ENCODE data around the gene ATP6V0B. TPM values are rescaled to one million over a fixed set of nuclear protein-coding genes. Genes with fewer than 3 reads are reported as not detected.

The ATP6V0B gene
- total and polyA plus RNA-seq, 2 of the 13 experiments (the other 11 are each of a cell fraction or from before 2014, with no cell fraction given): 157 to 161 TPM

- TF ChIP-seq JUN (CRISPR knock-in tag; IDR thresholded peaks at IDR 0.05) (0 out of 2 replicates have a peak, but pooled peaks have one; percentile 42), BHLHE40 (IDR thresholded peaks at IDR 0.05; ENCODE audit: low read length) (peak; percentile 71), TGIF2 (CRISPR knock-in tag; IDR thresholded peaks at IDR 0.05) (peak; percentile 26), FOXA1 (IDR thresholded peaks at IDR 0.05) (no peak), FOXA1 (CRISPR knock-in tag; IDR thresholded peaks at IDR 0.05) (0 out of 2 replicates have a peak, but pooled peaks have one; percentile 3), TARDBP (CRISPR knock-in tag; IDR thresholded peaks at IDR 0.05) (peak; percentile 17; the same call in 1 of the 2 replicates), ZNF230 (CRISPR knock-in tag; IDR thresholded peaks at IDR 0.05) (peak; percentile 31; the same call in 1 of the 2 replicates), ZNF724P (CRISPR knock-in tag; IDR thresholded peaks at IDR 0.05; ENCODE audit: borderline replicate concordance) (no peak), ZFX (CRISPR knock-in tag; IDR thresholded peaks at IDR 0.05; ENCODE audit: low read depth) (peak; percentile 10; the same call in 1 of the 2 replicates), FOSL2 (CRISPR knock-in tag; IDR thresholded peaks at IDR 0.05) (peak; percentile 29; the same call in 1 of the 2 replicates), TBX3 (IDR thresholded peaks at IDR 0.05; ENCODE audit: borderline replicate concordance) (peak; percentile 18; the same call in 1 of the 2 replicates), ZBTB43 (CRISPR knock-in tag; conservative IDR thresholded peaks at IDR 0.05) (peak; percentile 70; the same call in 1 of the 2 replicates), ZNF121 (CRISPR knock-in tag; IDR thresholded peaks at IDR 0.05) (no peak), SRY (CRISPR knock-in tag; IDR thresholded peaks at IDR 0.05) (0 out of 2 replicates have a peak, but pooled peaks have one; percentile 32), RCOR2 (CRISPR knock-in tag; IDR thresholded peaks at IDR 0.05) (no peak), MAX (IDR thresholded peaks at IDR 0.05) (peak; percentile 48; the same call in 1 of the 2 replicates), MNT (IDR thresholded peaks at IDR 0.05) (peak; percentile 39; the same call in 1 of the 2 replicates), ZNF556 (CRISPR knock-in tag; IDR thresholded peaks at IDR 0.05; ENCODE audit: borderline replicate concordance) (0 out of 2 replicates have a peak, but pooled peaks have one; percentile 14), MXI1 (IDR thresholded peaks at IDR 0.05; ENCODE audit: borderline replicate concordance, low read depth, low read length) (0 out of 3 replicates have a peak, but pooled peaks have one; percentile 24), MTA1 (CRISPR knock-in tag; IDR thresholded peaks at IDR 0.05; ENCODE audit: borderline replicate concordance) (0 out of 2 replicates have a peak, but pooled peaks have one; percentile 6), DDIT3 (CRISPR knock-in tag; IDR thresholded peaks at IDR 0.05) (no peak), CEBPG (CRISPR knock-in tag; IDR thresholded peaks at IDR 0.05) (peak; percentile 83), ZNF343 (CRISPR knock-in tag; IDR thresholded peaks at IDR 0.05) (peak; percentile 70; the same call in 1 of the 2 replicates), GATAD2A (CRISPR knock-in tag; IDR thresholded peaks at IDR 0.05) (peak; percentile 53; the same call in 1 of the 2 replicates), PATZ1 (CRISPR knock-in tag; IDR thresholded peaks at IDR 0.05) (0 out of 2 replicates have a peak, but pooled peaks have one; percentile 13)
Observed at GRCh38 chr1:43980255-43981134, 5.7 kb downstream of the ATP6V0B start (continued).

Data from HepG2 (cell line).